Fibroblast of mammary gland (primary cell): ENCODE measurements around the gene MAGEA8.

Experiments used
- DNase-seq: peaks from one replicate; pipeline ENCODE4 v3.0.0-alpha.2; 2010; ENCODE audit warnings: low read depth
- H3K4me3 ChIP-seq: 2 replicates; pipeline ENCODE4 v1.5.1; 2011; ENCODE audit warnings: low read depth, mild to moderate bottlenecking, low read length, moderate library complexity; ENCODE audit not compliant: control insufficient read depth
- TF ChIP-seq, protein P1 (sequence below): conservative IDR thresholded peaks from 2 replicates; pipeline ENCODE4 v1.5.1; 2011; ENCODE audit warnings: low read depth, low read length, inconsistent platforms; ENCODE audit not compliant: control insufficient read depth, insufficient read depth

The MAGEA8 gene

DNA sequence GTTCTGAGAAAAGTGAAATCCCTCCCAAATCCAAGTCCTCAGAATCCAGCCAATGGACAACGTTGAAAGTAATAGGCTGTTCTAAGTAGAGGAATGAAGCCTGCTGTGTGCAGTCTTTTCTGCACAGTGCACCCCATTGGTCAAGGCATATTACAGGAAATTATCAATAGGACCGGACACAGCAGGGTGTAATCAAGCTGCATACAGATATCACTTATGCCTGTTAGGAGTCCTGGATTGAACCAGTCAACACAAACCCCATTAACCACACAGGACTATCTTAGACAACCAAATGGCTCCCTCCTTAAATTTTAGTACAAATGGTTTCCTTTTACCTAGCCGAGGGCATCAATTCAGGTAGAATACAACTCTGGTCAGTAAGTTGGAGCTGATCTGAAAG, 34.2 kb upstream of the MAGEA8 start:
- TF ChIP-seq, protein P1, sequence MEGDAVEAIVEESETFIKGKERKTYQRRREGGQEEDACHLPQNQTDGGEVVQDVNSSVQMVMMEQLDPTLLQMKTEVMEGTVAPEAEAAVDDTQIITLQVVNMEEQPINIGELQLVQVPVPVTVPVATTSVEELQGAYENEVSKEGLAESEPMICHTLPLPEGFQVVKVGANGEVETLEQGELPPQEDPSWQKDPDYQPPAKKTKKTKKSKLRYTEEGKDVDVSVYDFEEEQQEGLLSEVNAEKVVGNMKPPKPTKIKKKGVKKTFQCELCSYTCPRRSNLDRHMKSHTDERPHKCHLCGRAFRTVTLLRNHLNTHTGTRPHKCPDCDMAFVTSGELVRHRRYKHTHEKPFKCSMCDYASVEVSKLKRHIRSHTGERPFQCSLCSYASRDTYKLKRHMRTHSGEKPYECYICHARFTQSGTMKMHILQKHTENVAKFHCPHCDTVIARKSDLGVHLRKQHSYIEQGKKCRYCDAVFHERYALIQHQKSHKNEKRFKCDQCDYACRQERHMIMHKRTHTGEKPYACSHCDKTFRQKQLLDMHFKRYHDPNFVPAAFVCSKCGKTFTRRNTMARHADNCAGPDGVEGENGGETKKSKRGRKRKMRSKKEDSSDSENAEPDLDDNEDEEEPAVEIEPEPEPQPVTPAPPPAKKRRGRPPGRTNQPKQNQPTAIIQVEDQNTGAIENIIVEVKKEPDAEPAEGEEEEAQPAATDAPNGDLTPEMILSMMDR: no peak
- no peak overlapping the region for H3K4me3 ChIP-seq
- DNase-seq: no peak

DNA sequence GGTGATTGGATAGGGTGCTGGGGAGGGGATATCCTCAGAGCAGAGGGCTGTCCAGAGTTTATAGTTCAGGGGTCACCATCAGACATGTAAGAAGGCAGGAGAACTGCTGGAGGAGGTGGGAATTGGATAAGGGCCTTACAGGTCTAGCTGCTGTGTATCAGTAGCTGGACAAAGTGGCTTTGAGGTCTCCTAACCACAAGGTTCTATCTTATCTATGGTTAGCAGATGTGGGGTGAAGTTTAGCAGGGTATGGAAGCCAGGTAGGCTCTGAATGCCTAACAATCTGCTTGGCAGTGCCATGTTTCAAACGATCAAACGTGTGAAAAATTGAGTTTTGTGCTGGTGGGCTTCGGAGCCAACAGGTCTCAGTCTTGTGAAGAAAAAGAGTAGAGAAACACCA, 32.1 kb upstream of the MAGEA8 start:
- H3K4me3 ChIP-seq: no peak overlapping the region
- DNase-seq: no peak
- TF ChIP-seq, protein P1: no peak

DNA sequence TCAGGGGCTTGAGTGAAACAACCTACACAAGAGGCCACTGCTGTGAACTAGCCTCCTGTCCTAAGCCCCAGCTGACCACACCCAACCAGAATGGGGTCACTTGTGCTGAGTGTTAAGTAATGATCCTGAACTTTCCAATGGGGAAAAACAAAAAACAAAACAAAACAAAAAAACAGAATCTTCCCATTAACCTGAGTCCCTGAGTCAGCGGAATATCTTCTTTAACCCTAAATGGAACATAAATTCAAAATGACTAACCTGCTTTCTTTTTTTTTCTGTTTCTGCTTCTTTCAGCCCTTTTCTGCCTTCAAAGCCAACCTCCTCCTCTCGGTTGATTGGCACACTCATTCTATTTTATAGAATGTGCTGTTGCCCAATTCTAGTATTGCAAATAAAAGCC, 31.2 kb upstream of the MAGEA8 start:
- no peak for DNase-seq
- TF ChIP-seq, protein P1: no peak
- no peak overlapping the region for H3K4me3 ChIP-seq

DNA sequence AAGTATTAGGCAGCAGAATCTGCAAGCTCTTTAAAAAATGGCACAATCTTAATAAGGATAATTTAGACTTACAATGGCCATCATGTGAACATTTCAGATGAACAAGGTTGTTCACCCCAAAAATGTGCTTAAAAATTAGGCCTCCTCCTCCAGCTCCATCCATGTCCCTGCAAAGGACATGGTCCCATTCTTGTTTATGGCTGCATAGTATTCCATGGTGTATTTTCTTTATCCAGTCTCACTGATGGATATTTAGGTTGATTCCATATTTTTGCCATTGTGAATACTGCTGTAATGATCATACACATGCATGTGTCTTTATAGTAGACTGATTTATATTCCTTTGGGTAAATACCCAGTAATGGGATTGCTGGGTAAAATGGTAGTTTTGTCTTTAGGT, 29.1 kb upstream of the MAGEA8 start:
- H3K4me3 ChIP-seq: no peak overlapping the region
- TF ChIP-seq, protein P1: no peak
- DNase-seq: no peak

DNA sequence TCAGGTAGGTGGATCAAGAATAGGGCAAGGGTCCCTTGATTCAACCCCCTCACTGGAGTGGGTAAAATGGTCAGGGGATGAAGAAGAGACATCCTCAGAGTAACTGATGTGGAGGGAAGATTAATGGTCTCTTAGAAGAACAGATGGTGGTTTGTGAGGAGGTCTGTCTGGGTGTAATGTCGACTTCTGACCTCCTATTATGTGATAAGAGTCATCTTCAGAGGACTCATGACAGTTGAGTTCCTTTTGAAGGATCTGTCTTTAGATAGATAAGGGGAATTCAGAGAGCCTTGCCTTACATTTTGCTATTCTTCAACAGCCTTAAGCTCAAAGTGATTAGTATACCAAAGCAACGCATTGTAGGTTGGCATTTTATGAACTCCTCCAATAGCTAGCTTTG, 27.1 kb upstream of the MAGEA8 start:
- TF ChIP-seq, protein P1: no peak
- H3K4me3 ChIP-seq: no peak overlapping the region
- no peak for DNase-seq

DNA sequence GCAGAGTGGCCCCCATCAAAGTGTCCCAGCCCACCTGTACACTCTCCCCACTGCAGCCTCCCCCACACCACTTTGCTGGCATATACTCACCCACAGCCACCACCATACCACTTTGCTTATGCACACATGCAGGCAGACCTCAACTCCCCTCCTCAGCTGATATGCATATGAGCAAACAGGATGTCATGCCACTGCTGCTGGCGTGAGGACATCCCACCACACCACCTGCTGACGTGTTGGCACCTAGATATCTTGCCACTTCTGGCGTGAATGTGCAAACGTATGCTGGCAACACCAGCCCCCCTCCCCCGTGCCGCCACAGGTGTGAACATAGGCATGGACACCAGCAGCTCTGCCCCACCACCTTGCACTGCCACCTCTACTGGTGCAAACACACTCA, 22.4 kb upstream of the MAGEA8 start:
- H3K4me3 ChIP-seq: no peak overlapping the region
- DNase-seq: no peak
- TF ChIP-seq, protein P1: no peak

DNA sequence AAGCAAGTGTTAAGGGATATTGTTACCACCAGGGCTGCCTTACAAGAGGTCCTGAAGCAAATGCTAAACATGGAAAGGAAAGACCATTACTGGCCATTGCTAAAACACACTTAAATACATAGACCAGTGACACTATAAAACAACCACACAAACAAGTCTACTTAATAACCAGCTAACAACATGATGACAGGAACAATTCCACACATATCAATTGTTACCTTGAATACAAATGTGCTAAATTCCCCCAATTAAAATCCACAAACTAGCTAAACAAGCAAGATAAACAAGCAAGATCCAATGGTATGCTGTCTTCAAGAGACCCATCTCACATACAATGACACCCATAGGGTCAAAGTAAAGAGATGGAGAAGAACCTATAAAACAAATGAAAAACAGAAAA, 20.5 kb upstream of the MAGEA8 start:
- no peak overlapping the region for H3K4me3 ChIP-seq
- TF ChIP-seq, protein P1: no peak
- DNase-seq: no peak
